CD4-positive, CD25-positive, alpha-beta regulatory T cell (primary cell): ENCODE results near the gene DIAPH2. TPM values are rescaled to one million over a fixed set of nuclear protein-coding genes. Genes with fewer than 3 reads are reported as not detected.
"Not testable (repeated sequence)": the region's sequence is repeated elsewhere in the genome, so short reads cannot be mapped to it uniquely, and the experiment has no call there.

Source experiments
- ATAC-seq, 2 donors: fragments of 150-1000 bp; cut with Tn5 transposase; one replicate each; pipeline ENCODE4 v1.10.0; 2021; ENCODE audit warnings: low read depth in 2 of 2, moderate number of reproducible peaks in 2 of 2, moderate library complexity in 1 of 2
- DNase-seq, 3 donors: peaks; one replicate each; pipeline versions ENCODE4 v3.0.0 to v3.0.0-alpha.2; 2012 to 2022; ENCODE audit warnings: mixed read lengths in 1 of 3
- H3K27ac ChIP-seq: one replicate; pipeline ENCODE4 v1.7.0; 2013; ENCODE audit warnings: mild to moderate bottlenecking, low read length; ENCODE audit not compliant: insufficient read depth, poor library complexity, severe bottlenecking
- H3K27me3 ChIP-seq: one replicate; pipeline ENCODE4 v1.7.0; 2013; ENCODE audit warnings: low read length; ENCODE audit not compliant: control insufficient read depth, insufficient read depth
- H3K36me3 ChIP-seq: one replicate; pipeline ENCODE4 v1.7.0; 2013; ENCODE audit warnings: mild to moderate bottlenecking, low read length, moderate library complexity; ENCODE audit not compliant: control insufficient read depth, insufficient read depth
- H3K4me1 ChIP-seq: 2 replicates; pipeline ENCODE4 v1.7.0; 2013; ENCODE audit warnings: mild to moderate bottlenecking, low read length; ENCODE audit not compliant: insufficient read depth, control insufficient read depth, poor library complexity, severe bottlenecking
- H3K4me3 ChIP-seq: one replicate; pipeline ENCODE4 v1.7.0; 2013; ENCODE audit warnings: low read depth, mild to moderate bottlenecking, low read length, moderate library complexity
- H3K9me3 ChIP-seq, 2 experiments: 1 replicate in 1 of 2; 2 replicates in 1 of 2; pipeline ENCODE4 v1.7.0; 2013; ENCODE audit warnings: low read length in 2 of 2, mild to moderate bottlenecking in 1 of 2, moderate library complexity in 1 of 2; ENCODE audit not compliant: control insufficient read depth in 2 of 2
- H3K27ac Mint-ChIP-seq, 3 donors: one replicate each; pipeline ENCODE4 v1.8.0; 2020 to 2022; ENCODE audit warnings: mild to moderate bottlenecking in 3 of 3, mixed read lengths in 3 of 3, moderate library complexity in 2 of 3
- H3K27me3 Mint-ChIP-seq: one replicate; pipeline ENCODE4 v1.8.0; 2022; ENCODE audit warnings: mild to moderate bottlenecking, mixed read lengths
- H3K36me3 Mint-ChIP-seq: one replicate; pipeline ENCODE4 v1.8.0; 2020; ENCODE audit warnings: mixed read lengths
- H3K4me1 Mint-ChIP-seq, 4 donors: one replicate each; pipeline ENCODE4 v1.8.0; 2020 to 2022; ENCODE audit warnings: mixed read lengths in 4 of 4, mild to moderate bottlenecking in 1 of 4
- H3K4me3 Mint-ChIP-seq, 4 donors: one replicate each; pipeline ENCODE4 v1.8.0; 2020 to 2022; ENCODE audit warnings: mild to moderate bottlenecking in 4 of 4, mixed read lengths in 4 of 4, moderate library complexity in 3 of 4
- H3K9me3 Mint-ChIP-seq, 7 donors: one replicate each; pipeline ENCODE4 v1.8.0; 2020 to 2022; ENCODE audit warnings: mixed read lengths in 7 of 7, mild to moderate bottlenecking in 3 of 7, moderate library complexity in 2 of 7
- polyA plus RNA-seq, 4 donors: library from polyadenylated mRNA; unstranded; fragments of 300-500 nt; fragmentation: Illumina TruSeq; gene quantifications; one replicate each; pipeline ENCODE4 v1.2.3, GENCODE V29; 2021
- total RNA-seq: library from RNA; stranded (reverse); gene quantifications from one replicate; pipeline ENCODE4 v1.2.3, GENCODE V29; 2022

Gene DIAPH2
- total and polyA plus RNA-seq, 5 donors from 2014 or later: 6.3 to 17.0 (median 6.6) TPM

DNA sequence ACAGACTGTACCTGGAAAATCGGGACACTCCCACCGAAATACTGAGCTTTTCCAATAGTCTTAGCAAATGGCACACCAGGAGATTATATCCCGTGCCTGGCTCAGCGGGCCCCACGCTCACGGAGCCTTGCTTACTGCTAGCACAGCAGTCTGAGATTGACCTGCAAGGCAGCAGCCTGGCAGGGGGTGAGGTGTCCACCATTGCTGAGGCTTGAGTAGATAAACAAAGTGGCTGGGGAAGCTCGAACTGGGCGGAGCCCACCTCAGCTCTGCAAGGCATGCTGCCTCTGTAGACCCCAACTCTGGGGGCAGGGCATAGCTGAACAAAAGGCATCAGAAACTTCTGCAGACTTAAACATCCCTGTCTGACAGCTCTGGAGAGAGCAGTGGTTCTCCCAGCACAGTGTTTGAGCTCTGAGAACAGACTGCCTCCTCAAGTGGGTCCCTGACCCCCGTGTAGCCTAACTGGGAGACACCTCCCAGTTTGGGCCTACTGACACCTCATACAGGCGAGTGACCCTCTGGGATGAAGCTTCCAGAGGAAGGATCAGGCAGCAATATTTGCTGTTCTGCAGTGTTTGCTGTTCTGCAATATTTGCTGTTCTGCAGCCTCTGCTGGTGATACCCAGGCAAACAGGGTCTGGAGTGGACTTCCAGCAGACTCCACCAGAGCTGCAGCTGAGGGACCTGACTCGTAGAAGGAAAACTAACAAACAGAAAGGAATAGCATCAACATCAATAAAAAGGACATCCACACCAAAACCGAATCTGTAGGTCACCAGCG is 725.2 kb downstream of the DIAPH2 start:
- not testable (repeated sequence) for H3K9me3 Mint-ChIP-seq, H3K36me3 Mint-ChIP-seq, H3K27ac Mint-ChIP-seq, DNase-seq, H3K27me3 ChIP-seq, H3K9me3 ChIP-seq, ATAC-seq, H3K27me3 Mint-ChIP-seq, H3K36me3 ChIP-seq, H3K4me3 ChIP-seq, H3K4me1 Mint-ChIP-seq, H3K27ac ChIP-seq, H3K4me1 ChIP-seq
- H3K4me3 Mint-ChIP-seq: peak overlapping the region in 1 of 4 donors; percentile 4

DNA sequence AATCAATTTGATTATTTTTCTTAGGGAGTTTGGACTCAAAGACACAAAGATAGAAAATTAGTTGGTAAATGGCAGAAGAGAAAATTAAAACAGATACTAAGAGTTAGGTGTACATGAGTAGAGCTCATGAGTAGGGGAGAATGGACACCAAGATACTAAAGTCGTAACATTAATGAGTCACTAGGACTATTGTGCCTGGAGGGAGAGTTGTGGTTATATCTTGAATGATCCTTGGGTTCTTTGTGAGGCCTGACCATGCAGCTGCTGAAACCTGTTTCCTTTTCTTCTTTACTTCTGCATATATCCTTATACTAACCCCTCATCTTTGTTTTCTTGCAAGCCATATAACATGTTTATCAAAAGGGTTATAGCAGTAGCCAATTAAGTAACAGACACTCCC is 731.8 kb downstream of the DIAPH2 start:
- Histone ChIP-seq H3K4me1 (no peaks in the 10 kb centered on the region), H3K27ac (no peak overlapping the region), H3K9me3 (no peaks in the 10 kb centered on the region), H3K36me3 (no peaks in the 10 kb centered on the region), H3K27me3 (no peaks in the 10 kb centered on the region), H3K4me3 (no peak overlapping the region)
- no peak for ATAC-seq
- H3K4me1 Mint-ChIP-seq: no peaks in the 10 kb centered on the region
- H3K9me3 Mint-ChIP-seq: peaks cover 0 to 1% (median 0%) of the 10 kb centered on the region in 7 donors
- no peak for DNase-seq
- no peak overlapping the region for H3K4me3 Mint-ChIP-seq
- no peaks in the 10 kb centered on the region for H3K36me3 Mint-ChIP-seq
- H3K27me3 Mint-ChIP-seq: no peaks in the 10 kb centered on the region
- no peak overlapping the region for H3K27ac Mint-ChIP-seq

GRCh38 chrX:97429101-97429500 is 744.5 kb downstream of the DIAPH2 start:
- H3K4me1 Mint-ChIP-seq: peaks cover 0 to 6% (median 0%) of the 10 kb centered on the region in 4 donors
- ATAC-seq: no peak
- Histone ChIP-seq H3K27ac (no peak overlapping the region), H3K36me3 (no peaks in the 10 kb centered on the region), H3K4me1 (no peaks in the 10 kb centered on the region), H3K27me3 (no peaks in the 10 kb centered on the region), H3K4me3 (no peak overlapping the region), H3K9me3 (no peaks in the 10 kb centered on the region)
- H3K27me3 Mint-ChIP-seq: no peaks in the 10 kb centered on the region
- DNase-seq: no peak
- H3K4me3 Mint-ChIP-seq: no peak overlapping the region
- H3K9me3 Mint-ChIP-seq: no peaks in the 10 kb centered on the region
- peaks cover 3% of the 10 kb centered on the region for H3K36me3 Mint-ChIP-seq
- no peak overlapping the region for H3K27ac Mint-ChIP-seq

DNA sequence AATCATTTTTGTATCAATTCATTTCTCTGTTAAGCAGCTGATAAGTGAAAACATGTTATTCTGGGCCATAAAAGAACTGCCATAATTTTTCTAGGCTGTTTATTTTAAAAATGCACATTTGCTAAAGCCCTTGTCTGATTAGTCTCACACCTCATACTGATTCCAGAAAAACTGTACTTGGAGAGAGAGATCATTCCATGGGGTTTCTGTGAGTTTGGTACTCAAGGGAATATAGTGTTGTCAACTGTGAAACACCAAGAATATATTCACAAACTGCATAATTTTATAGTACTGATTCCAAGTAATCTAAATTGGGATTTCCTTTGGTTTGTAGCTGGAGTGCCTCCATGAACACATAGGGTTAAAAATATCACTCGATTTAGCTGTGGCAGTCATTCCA is 746.6 kb downstream of the DIAPH2 start:
- H3K27ac ChIP-seq: no peak overlapping the region
- ATAC-seq (no peak), DNase-seq (no peak)
- H3K9me3 ChIP-seq: no peaks in the 10 kb centered on the region
- no peaks in the 10 kb centered on the region for H3K36me3 ChIP-seq
- H3K27me3 Mint-ChIP-seq: no peaks in the 10 kb centered on the region
- no peak overlapping the region for H3K4me3 ChIP-seq
- H3K4me3 Mint-ChIP-seq: no peak overlapping the region
- peaks cover 0 to 7% (median 1%) of the 10 kb centered on the region in 4 donors for H3K4me1 Mint-ChIP-seq
- H3K9me3 Mint-ChIP-seq: no peaks in the 10 kb centered on the region
- H3K27ac Mint-ChIP-seq: no peak overlapping the region
- H3K36me3 Mint-ChIP-seq: peaks cover 3% of the 10 kb centered on the region
- no peaks in the 10 kb centered on the region for H3K27me3 ChIP-seq
- no peaks in the 10 kb centered on the region for H3K4me1 ChIP-seq

GRCh38 chrX:97446298-97446882 is 761.7 kb downstream of the DIAPH2 start:
- H3K4me3 ChIP-seq: no peak overlapping the region
- no peaks in the 10 kb centered on the region for H3K9me3 Mint-ChIP-seq
- DNase-seq (peak in 1 of 3 donors; percentile 6), ATAC-seq (no peak)
- H3K36me3 ChIP-seq: no peaks in the 10 kb centered on the region
- no peaks in the 10 kb centered on the region for H3K9me3 ChIP-seq
- no peak overlapping the region for H3K27ac Mint-ChIP-seq
- H3K27me3 Mint-ChIP-seq: no peaks in the 10 kb centered on the region
- H3K4me1 ChIP-seq: no peaks in the 10 kb centered on the region
- no peak overlapping the region for H3K27ac ChIP-seq
- H3K36me3 Mint-ChIP-seq: no peaks in the 10 kb centered on the region
- H3K4me1 Mint-ChIP-seq: peaks cover 0 to 2% (median 0%) of the 10 kb centered on the region in 4 donors
- H3K27me3 ChIP-seq: no peaks in the 10 kb centered on the region
- H3K4me3 Mint-ChIP-seq: no peak overlapping the region

DNA sequence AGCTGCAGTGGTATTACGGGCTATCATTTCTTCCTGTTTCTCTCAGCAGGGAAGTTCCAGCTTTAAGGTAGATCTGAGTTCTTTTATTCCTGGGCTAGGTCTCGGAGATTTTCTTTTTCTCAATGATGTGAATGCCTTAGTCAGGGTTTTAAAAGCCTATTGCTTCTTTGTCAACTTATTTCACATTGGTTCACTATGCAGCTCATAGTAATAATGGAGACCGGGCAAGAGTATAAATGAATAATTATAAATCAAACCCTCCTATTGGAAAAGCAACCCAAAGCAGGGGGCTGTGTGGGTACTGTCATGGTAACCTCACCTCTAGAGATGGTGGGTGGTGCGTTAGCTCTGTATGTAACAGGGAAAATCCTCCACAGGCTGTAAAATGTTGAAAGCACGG is 762.7 kb downstream of the DIAPH2 start:
- DNase-seq: no peak
- Histone ChIP-seq H3K4me1 (no peaks in the 10 kb centered on the region), H3K9me3 (no peaks in the 10 kb centered on the region), H3K36me3 (no peaks in the 10 kb centered on the region), H3K4me3 (no peak overlapping the region), H3K27ac (no peak overlapping the region), H3K27me3 (no peaks in the 10 kb centered on the region)
- no peak overlapping the region for H3K4me3 Mint-ChIP-seq
- H3K27ac Mint-ChIP-seq: peak overlapping the region in 1 of 3 donors; percentile 29
- no peaks in the 10 kb centered on the region for H3K27me3 Mint-ChIP-seq
- no peaks in the 10 kb centered on the region for H3K9me3 Mint-ChIP-seq
- peaks cover 0 to 2% (median 0%) of the 10 kb centered on the region in 4 donors for H3K4me1 Mint-ChIP-seq
- H3K36me3 Mint-ChIP-seq: no peaks in the 10 kb centered on the region
- ATAC-seq: no peak

DNA sequence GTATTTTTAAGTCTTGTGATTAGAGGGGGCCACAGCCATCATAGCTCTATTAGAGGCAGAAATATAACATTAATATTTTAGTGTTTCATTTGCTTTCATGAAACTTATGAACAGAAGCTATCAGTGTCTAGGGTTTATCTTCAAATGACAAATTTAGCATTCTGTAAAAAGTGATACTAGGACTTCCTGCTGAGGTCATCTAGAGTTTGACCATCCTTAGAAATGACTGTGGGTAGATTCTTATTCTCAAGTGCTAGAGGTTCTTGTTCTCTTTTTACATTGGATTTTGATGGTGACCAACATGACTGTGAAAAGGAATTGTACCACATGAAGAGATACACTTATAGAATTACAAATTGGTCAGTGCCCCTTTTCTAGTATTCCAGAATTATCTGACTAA is 767.6 kb downstream of the DIAPH2 start:
- H3K36me3 ChIP-seq: no peaks in the 10 kb centered on the region
- DNase-seq: no peak
- H3K4me3 ChIP-seq: no peak overlapping the region
- no peaks in the 10 kb centered on the region for H3K4me1 ChIP-seq
- Mint-ChIP-seq H3K4me3 (no peak overlapping the region), H3K4me1 (no peaks in the 10 kb centered on the region), H3K9me3 (peaks cover 0 to 2% (median 0%) of the 10 kb centered on the region in 7 donors), H3K27me3 (no peaks in the 10 kb centered on the region), H3K27ac (no peak overlapping the region), H3K36me3 (no peaks in the 10 kb centered on the region)
- ATAC-seq: no peak
- H3K27ac ChIP-seq: no peak overlapping the region
- H3K27me3 ChIP-seq: no peaks in the 10 kb centered on the region
- no peaks in the 10 kb centered on the region for H3K9me3 ChIP-seq

DNA sequence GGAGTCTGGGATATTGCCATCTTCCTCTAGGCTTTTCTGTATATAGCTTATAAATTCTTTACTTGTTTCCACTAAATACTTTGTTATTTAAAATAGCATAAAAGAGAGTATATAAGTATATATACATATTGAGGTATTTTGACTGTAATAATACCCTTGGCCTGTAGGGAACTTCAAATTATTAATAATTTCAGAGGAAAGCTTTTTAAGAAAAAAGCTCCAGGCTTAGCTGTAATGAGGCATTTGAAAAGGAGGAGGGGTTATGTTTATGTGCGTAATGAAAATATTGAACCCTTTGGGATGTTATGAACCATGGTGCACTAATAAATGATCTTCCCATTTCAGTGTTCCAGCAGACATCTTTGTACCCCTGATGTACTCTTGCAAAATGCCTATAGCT is 777.1 kb downstream of the DIAPH2 start:
- H3K36me3 Mint-ChIP-seq: no peaks in the 10 kb centered on the region
- H3K4me3 Mint-ChIP-seq: no peak overlapping the region
- Histone ChIP-seq H3K4me3 (no peak overlapping the region), H3K27me3 (no peaks in the 10 kb centered on the region), H3K9me3 (no peaks in the 10 kb centered on the region), H3K27ac (no peak overlapping the region), H3K4me1 (no peaks in the 10 kb centered on the region), H3K36me3 (no peaks in the 10 kb centered on the region)
- DNase-seq: no peak
- H3K27ac Mint-ChIP-seq: no peak overlapping the region
- H3K27me3 Mint-ChIP-seq: no peaks in the 10 kb centered on the region
- H3K4me1 Mint-ChIP-seq: no peaks in the 10 kb centered on the region
- H3K9me3 Mint-ChIP-seq: peaks cover 0 to 1% (median 0%) of the 10 kb centered on the region in 7 donors
- no peak for ATAC-seq
